Epithelial cell of proximal tubule (primary cell): Measurements from ENCODE around the gene DPYSL3. TPM values are rescaled to one million over a fixed set of nuclear protein-coding genes. Genes with fewer than 3 reads are reported as not detected.

Source experiments
- DNase-seq: peaks from one replicate; pipeline ENCODE4 v3.0.0-alpha.2; 2011; ENCODE audit warnings: low read depth
- H3K4me3 ChIP-seq: 2 replicates; pipeline ENCODE4 v1.5.1; 2011; ENCODE audit warnings: low read depth, mild to moderate bottlenecking, low read length
- CTCF ChIP-seq: conservative IDR thresholded peaks from 2 replicates; pipeline ENCODE4 v1.5.1; 2012; ENCODE audit warnings: low read depth, mild to moderate bottlenecking, low read length
- total RNA-seq: library from RNA; depleted of rRNA; stranded (reverse); fragments of >200 nt; gene quantifications from 2 replicates; pipeline ENCODE4 v1.2.3, GENCODE V29; 2015

The DPYSL3 gene
- total RNA-seq, 1 donor from 2014 or later, result 38.3 TPM

- DNase-seq, result no peak
These were observed 20.9 kb upstream of the DPYSL3 start for GRCh38 chr5:147530530-147531389.

GRCh38 chr5:147523069-147523468 lies 13.2 kb upstream of the DPYSL3 start:
- H3K4me3 ChIP-seq, result no peak overlapping the region
- TF ChIP-seq CTCF, result no peak
- DNase-seq, result no peak

More at GRCh38 chr5:147530530-147531389, 20.9 kb upstream of the DPYSL3 start:
- TF ChIP-seq CTCF, result no peak
- H3K4me3 ChIP-seq, result no peak overlapping the region

- H3K4me3 ChIP-seq, result no peak overlapping the region
- no peak for DNase-seq
- TF ChIP-seq CTCF, result no peak
These were observed 12.6 kb upstream of the DPYSL3 start for GRCh38 chr5:147522435-147522834.

- DNase-seq, result no peak
- H3K4me3 ChIP-seq, result no peak overlapping the region
- TF ChIP-seq CTCF, result no peak
These were observed 10.6 kb upstream of the DPYSL3 start for GRCh38 chr5:147520450-147520849.

GRCh38 chr5:147519380-147519779 lies 9.5 kb upstream of the DPYSL3 start:
- DNase-seq, result no peak

GRCh38 chr5:147517383-147517782 lies 7.5 kb upstream of the DPYSL3 start:
- no peak for DNase-seq
- TF ChIP-seq CTCF, result no peak
- no peak overlapping the region for H3K4me3 ChIP-seq

More at GRCh38 chr5:147519380-147519779, 9.5 kb upstream of the DPYSL3 start:
- no peak for TF ChIP-seq CTCF
- no peak overlapping the region for H3K4me3 ChIP-seq

- H3K4me3 ChIP-seq, result no peak overlapping the region
These were observed 5.4 kb upstream of the DPYSL3 start for GRCh38 chr5:147515269-147515668.

More at GRCh38 chr5:147515269-147515668, 5.4 kb upstream of the DPYSL3 start:
- TF ChIP-seq CTCF, result no peak
- no peak for DNase-seq
